HG02840 (cell line): ENCODE results near the gene MARCKSL1.
A peak's percentile ranks its signal among the peaks of the same experiment; 100 is the strongest.
"Not testable (repeated sequence)": the region's sequence is repeated elsewhere in the genome, so short reads cannot be mapped to it uniquely, and the experiment has no call there.

ENCODE experiments used
- ATAC-seq: cut with Tn5 transposase; IDR thresholded peaks from one replicate; pipeline ENCODE4 v1.9.1; 2021; ENCODE audit warnings: mild to moderate bottlenecking, moderate library complexity, moderate number of reproducible peaks; ENCODE audit not compliant: unreplicated experiment, low FRiP score

MARCKSL1 gene

DNA sequence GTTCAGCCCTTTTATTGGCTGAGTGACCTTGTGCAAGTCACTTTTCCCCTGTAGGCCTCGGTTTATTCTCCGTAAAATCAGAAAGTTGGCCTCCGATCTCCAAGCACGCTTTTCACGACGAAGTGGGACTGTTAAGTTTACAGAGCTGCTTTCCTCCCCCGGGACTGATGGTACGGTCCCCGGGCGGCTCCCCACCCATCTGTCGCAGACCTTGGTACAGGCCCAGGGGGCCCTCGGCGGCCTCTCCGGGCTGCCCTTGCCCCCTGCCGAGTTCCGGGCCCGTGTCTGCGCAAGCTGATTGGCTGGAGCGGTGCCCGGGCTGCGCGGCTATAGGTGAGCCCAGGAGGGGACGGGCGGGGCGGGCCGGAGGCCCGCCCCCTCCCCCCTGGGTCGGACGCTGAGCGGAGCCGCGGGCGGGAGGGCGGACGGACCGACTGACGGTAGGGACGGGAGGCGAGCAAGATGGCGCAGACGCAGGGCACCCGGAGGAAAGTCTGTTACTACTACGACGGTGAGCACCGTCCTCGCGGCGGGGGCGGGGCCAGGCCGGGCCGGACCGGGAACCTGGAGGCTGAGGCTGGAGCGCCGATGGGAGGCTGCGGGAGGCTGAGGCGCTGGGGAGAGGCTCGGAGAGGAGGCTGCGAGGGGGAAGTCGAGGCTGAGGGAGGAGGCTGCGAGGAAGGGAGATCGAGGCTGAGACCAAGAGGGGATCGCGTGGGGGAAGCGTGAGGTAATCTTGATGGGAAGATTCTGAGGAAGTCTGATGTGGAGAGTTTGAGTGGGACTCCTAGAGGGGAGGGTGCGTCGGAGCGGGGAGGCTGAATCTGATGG, 44.1 kb downstream of the MARCKSL1 start, which contains the start of gene HDAC1:
HDAC1 (plus strand) TSS at position 376 of the 831 bp plus-strand sequence; CDS start at position 463, 87 bp downstream.
- peak; percentile 96 for ATAC-seq

- no peak for ATAC-seq
These were observed 44.8 kb downstream of the MARCKSL1 start for GRCh38 chr1:32291145-32291707.

DNA sequence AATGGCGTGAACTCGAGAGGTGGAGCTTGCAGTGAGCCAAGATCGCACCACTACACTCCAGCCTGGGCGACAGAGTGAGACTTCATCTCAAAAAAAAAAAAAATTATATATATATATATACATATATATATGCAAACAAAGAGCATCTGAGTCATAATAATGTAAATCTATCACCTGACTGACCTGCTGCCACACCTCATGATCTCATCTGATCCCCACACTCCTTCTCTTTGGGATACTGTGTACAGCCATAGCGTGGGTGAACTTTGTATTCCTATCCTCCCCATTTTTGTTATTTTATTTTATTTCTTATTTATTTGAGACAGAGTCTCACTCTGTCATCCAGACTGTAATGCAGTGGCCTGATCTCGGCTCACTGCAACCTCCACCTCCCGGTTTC, 46.8 kb downstream of the MARCKSL1 start:
- ATAC-seq: no peak

DNA sequence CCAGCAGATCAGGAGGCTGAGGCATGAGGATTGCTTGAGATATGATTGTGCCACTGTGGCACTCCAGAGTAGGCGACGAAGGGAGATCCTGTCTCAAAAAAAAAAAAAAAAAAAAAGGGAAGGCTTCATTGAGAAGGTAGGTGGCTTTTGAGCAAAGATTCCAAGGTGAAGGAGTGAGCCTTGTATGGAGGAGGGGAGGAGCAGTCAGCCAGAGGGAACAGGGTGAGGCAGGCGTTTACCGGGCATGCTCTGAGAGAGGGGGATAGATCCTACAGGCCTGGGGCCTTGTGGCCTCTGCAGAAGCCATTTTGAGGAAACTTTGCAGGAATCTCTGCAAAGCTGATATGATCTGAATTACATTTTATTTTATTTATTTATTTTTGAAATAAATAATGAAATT, 49.3 kb downstream of the MARCKSL1 start:
- no peak for ATAC-seq

DNA sequence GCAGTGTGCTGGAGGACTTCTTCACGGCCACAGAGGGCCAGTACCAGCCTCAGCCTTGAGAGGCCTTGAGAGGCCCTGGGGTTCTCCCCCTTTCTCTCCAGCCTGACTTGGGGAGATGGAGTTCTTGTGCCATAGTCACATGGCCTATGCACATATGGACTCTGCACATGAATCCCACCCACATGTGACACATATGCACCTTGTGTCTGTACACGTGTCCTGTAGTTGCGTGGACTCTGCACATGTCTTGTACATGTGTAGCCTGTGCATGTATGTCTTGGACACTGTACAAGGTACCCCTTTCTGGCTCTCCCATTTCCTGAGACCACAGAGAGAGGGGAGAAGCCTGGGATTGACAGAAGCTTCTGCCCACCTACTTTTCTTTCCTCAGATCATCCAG, 50.4 kb downstream of the MARCKSL1 start:
- no peak for ATAC-seq

DNA sequence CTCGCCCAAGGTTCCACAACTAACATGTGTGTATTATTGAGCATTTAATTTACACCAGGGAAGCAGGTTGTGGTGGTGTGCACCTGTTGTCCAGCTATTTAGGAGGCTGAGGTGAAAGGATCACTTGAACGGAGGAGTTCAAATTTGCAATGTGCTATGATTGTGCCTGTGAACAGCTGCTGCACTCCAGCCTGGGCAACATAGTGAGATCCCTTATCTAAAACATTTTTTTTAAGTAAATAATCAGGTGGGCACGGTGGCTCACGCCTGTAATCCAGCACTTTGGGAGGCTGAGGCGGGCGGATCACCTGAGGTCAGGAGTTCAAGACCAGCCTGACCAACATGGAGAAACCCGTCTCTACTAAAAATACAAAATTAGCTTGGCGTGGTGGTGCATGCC, 51.3 kb downstream of the MARCKSL1 start:
- ATAC-seq: not testable (repeated sequence)
